ENCODE results near the gene SLC27A6.

Gene SLC27A6

DNA sequence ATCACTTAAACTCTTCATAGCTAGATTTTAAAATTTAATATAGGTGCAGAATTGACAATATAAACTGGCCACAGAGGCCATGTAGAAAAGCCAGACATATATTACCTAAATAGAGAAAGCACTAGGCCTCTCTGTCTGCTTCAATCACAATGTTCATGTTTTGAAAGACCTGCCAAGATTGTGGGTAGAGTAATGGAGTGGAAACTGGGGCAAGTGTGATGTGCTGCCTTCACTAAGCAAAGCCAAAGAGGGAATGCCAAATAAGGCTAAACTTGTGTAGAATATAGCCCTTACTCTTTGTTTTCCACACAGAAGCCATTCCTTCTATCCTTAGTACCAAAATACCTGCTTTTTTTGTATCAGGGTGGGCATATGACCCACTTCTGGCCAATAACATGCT is 114.2 kb downstream of the SLC27A6 start:
- no peak overlapping the region for H2BK15ac ChIP-seq (ENCODE audit: low read depth, poor library complexity, severe bottlenecking)
- DNase-seq, result no peak
- no peak overlapping the region for H3K4me2 ChIP-seq (ENCODE audit: low read length, poor library complexity, severe bottlenecking)
- H2BK120ac ChIP-seq (ENCODE audit: low read depth, low read length), result no peak overlapping the region
- no peaks in the 10 kb centered on the region for H3K4me1 ChIP-seq (ENCODE audit: control insufficient read depth, insufficient read depth, low read depth, low read length)
- H3K9ac ChIP-seq (ENCODE audit: low read length), result no peak overlapping the region
- no peaks in the 10 kb centered on the region for H3K36me3 ChIP-seq (ENCODE audit: control insufficient read depth in 1 of 2, insufficient read depth in 2 of 2, low read depth in 1 of 2, low read length in 2 of 2)
- no peak overlapping the region for H2AK5ac ChIP-seq (ENCODE audit: low read length, severe bottlenecking)
- no peak overlapping the region for H4K91ac ChIP-seq (ENCODE audit: low read length)
- no peaks in the 10 kb centered on the region for H3K9me3 ChIP-seq (ENCODE audit: control insufficient read depth, low read length)
- H3K27ac ChIP-seq (ENCODE audit: low read length, poor library complexity, severe bottlenecking), result no peak overlapping the region
- no peak overlapping the region for H2AFZ ChIP-seq (ENCODE audit: low read depth, low read length)
- H3K4me3 ChIP-seq (ENCODE audit: insufficient read depth in 1 of 2, low read depth in 1 of 2, low read length in 2 of 2), result no peak overlapping the region
- no peak overlapping the region for H3K23ac ChIP-seq (ENCODE audit: low read length in 2 of 2)
- no peaks in the 10 kb centered on the region for H3K27me3 ChIP-seq (ENCODE audit: control insufficient read depth in 1 of 2, insufficient read depth in 1 of 2, low read length in 2 of 2)
- H4K8ac ChIP-seq (ENCODE audit: low read length), result no peak overlapping the region
- no peak overlapping the region for H3K14ac ChIP-seq (ENCODE audit: low read length in 2 of 2)
- H3K4ac ChIP-seq (ENCODE audit: low read depth in 1 of 2, low read length in 2 of 2), result no peak overlapping the region
- no peak overlapping the region for H2BK5ac ChIP-seq (ENCODE audit: low read depth, low read length, poor library complexity, severe bottlenecking)
- no peak overlapping the region for H3K18ac ChIP-seq (ENCODE audit: low read depth in 1 of 2, low read length in 2 of 2)
- H3K79me1 ChIP-seq (replicated peaks; ENCODE audit: low read length, poor library complexity, severe bottlenecking), result no peaks in the 10 kb centered on the region
- H2BK12ac ChIP-seq (ENCODE audit: low read length in 2 of 2), result no peak overlapping the region

DNA sequence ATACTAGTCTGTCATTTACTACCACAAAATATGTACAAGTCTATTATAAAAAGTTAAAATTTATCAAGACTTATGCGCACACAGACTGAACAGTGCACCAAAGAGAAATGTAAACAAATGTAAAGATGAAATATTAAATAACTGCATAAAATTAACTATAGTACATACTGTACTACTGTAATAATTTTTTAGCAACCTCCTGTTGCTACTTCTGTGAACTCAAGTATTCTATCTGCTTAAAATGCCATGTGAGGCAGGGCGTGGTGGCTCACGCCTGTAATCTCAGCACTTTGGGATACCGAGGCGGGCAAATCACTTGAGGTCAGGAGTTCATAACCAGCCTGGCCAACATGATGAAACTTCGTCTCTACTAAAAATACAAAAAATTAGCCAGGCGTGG is 115.5 kb downstream of the SLC27A6 start:
- Histone ChIP-seq H2BK12ac (ENCODE audit: low read length in 2 of 2) (no peak overlapping the region), H3K4ac (ENCODE audit: low read depth in 1 of 2, low read length in 2 of 2) (no peak overlapping the region), H3K9me3 (ENCODE audit: control insufficient read depth, low read length) (no peaks in the 10 kb centered on the region), H3K23ac (ENCODE audit: low read length in 2 of 2) (no peak overlapping the region), H4K91ac (ENCODE audit: low read length) (no peak overlapping the region), H3K27me3 (ENCODE audit: control insufficient read depth in 1 of 2, insufficient read depth in 1 of 2, low read length in 2 of 2) (no peaks in the 10 kb centered on the region), H3K79me1 (replicated peaks; ENCODE audit: low read length, poor library complexity, severe bottlenecking) (no peaks in the 10 kb centered on the region), H3K14ac (ENCODE audit: low read length in 2 of 2) (no peak overlapping the region), H2BK15ac (ENCODE audit: low read depth, poor library complexity, severe bottlenecking) (no peak overlapping the region), H3K4me1 (ENCODE audit: control insufficient read depth, insufficient read depth, low read depth, low read length) (no peaks in the 10 kb centered on the region), H3K36me3 (ENCODE audit: control insufficient read depth in 1 of 2, insufficient read depth in 2 of 2, low read depth in 1 of 2, low read length in 2 of 2) (no peaks in the 10 kb centered on the region), H3K4me3 (ENCODE audit: insufficient read depth in 1 of 2, low read depth in 1 of 2, low read length in 2 of 2) (no peak overlapping the region), H2AK5ac (ENCODE audit: low read length, severe bottlenecking) (no peak overlapping the region), H2BK120ac (ENCODE audit: low read depth, low read length) (no peak overlapping the region), H3K18ac (ENCODE audit: low read depth in 1 of 2, low read length in 2 of 2) (no peak overlapping the region), H2BK5ac (ENCODE audit: low read depth, low read length, poor library complexity, severe bottlenecking) (no peak overlapping the region), H3K4me2 (ENCODE audit: low read length, poor library complexity, severe bottlenecking) (no peak overlapping the region), H3K9ac (ENCODE audit: low read length) (no peak overlapping the region), H4K8ac (ENCODE audit: low read length) (no peak overlapping the region), H2AFZ (ENCODE audit: low read depth, low read length) (no peak overlapping the region), H3K27ac (ENCODE audit: low read length, poor library complexity, severe bottlenecking) (no peak overlapping the region)
- 96% methylated on average over 6 of the region's 7 CpGs for WGBS
- DNase-seq, result no peak

DNA sequence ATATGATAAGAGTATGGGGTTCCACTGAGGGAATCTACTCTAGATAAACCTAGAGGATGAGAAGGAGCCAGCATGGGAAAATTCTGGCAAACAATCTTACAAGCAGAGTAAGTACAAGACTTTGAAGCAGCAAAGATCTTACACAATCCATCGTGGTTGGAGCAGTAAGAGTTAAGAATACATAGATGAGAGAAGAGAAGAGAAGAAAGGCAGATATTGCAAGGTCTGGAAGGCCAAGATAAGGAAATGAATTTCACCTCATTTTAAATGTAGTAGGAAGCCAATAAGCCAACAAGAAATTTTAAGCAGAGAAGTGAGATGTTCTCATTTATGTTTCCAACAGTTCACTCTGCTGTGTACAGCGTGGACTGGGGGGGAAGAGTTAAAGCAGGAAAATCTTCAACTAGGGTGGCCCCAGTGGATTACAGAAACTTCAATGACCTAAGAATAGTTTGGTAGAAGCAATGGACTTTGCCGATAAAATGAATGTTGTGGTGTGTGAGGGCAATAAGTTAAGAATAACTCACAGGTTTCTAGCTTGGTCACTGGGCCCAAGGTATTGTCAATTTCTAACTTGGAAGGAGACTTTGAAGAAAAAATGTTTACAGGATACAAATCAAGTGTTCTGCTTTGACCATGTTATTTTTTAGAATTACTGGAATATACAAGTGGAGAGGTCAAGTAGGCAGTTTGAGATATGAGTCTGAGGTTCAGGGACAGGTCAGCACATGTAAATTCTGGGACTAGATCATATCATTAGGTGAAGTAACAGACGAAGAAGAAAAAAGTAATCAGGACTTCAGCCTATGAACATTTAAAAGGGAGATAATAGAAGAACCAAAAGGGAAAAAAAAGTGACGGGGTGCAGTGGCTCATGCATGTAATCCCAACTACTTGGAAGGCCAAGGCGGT is 117.2 kb downstream of the SLC27A6 start:
- no peak overlapping the region for H3K14ac ChIP-seq (ENCODE audit: low read length in 2 of 2)
- no peak overlapping the region for H4K8ac ChIP-seq (ENCODE audit: low read length)
- no peaks in the 10 kb centered on the region for H3K36me3 ChIP-seq (ENCODE audit: control insufficient read depth in 1 of 2, insufficient read depth in 2 of 2, low read depth in 1 of 2, low read length in 2 of 2)
- no peaks in the 10 kb centered on the region for H3K79me1 ChIP-seq (replicated peaks; ENCODE audit: low read length, poor library complexity, severe bottlenecking)
- H3K4me2 ChIP-seq (ENCODE audit: low read length, poor library complexity, severe bottlenecking), result no peak overlapping the region
- no peak overlapping the region for H3K23ac ChIP-seq (ENCODE audit: low read length in 2 of 2)
- H2AK5ac ChIP-seq (ENCODE audit: low read length, severe bottlenecking), result no peak overlapping the region
- DNase-seq, result no peak
- H3K4me3 ChIP-seq (ENCODE audit: insufficient read depth in 1 of 2, low read depth in 1 of 2, low read length in 2 of 2), result no peak overlapping the region
- H3K9me3 ChIP-seq (ENCODE audit: control insufficient read depth, low read length), result no peaks in the 10 kb centered on the region
- no peak overlapping the region for H2BK5ac ChIP-seq (ENCODE audit: low read depth, low read length, poor library complexity, severe bottlenecking)
- 93% methylated on average over 6 of the region's 6 CpGs for WGBS
- no peak overlapping the region for H2BK15ac ChIP-seq (ENCODE audit: low read depth, poor library complexity, severe bottlenecking)
- no peaks in the 10 kb centered on the region for H3K27me3 ChIP-seq (ENCODE audit: control insufficient read depth in 1 of 2, insufficient read depth in 1 of 2, low read length in 2 of 2)
- H2BK12ac ChIP-seq (ENCODE audit: low read length in 2 of 2), result no peak overlapping the region
- no peak overlapping the region for H2BK120ac ChIP-seq (ENCODE audit: low read depth, low read length)
- H3K27ac ChIP-seq (ENCODE audit: low read length, poor library complexity, severe bottlenecking), result no peak overlapping the region
- no peak overlapping the region for H2AFZ ChIP-seq (ENCODE audit: low read depth, low read length)
- H3K18ac ChIP-seq (ENCODE audit: low read depth in 1 of 2, low read length in 2 of 2), result no peak overlapping the region
- no peak overlapping the region for H4K91ac ChIP-seq (ENCODE audit: low read length)
- H3K4me1 ChIP-seq (ENCODE audit: control insufficient read depth, insufficient read depth, low read depth, low read length), result no peaks in the 10 kb centered on the region
- H3K9ac ChIP-seq (ENCODE audit: low read length), result no peak overlapping the region
- no peak overlapping the region for H3K4ac ChIP-seq (ENCODE audit: low read depth in 1 of 2, low read length in 2 of 2)
